Activated T-helper 17 cell treated with anti-CD3 and anti-CD28 coated beads, Interleukin-2, amount 50 U/mL, for 72 hours (primary cell): ENCODE results near the gene VNN1. TPM values are rescaled to one million over a fixed set of nuclear protein-coding genes. Genes with fewer than 3 reads are reported as not detected.

Source experiments
- ATAC-seq: fragments of 150-1000 bp; cut with Tn5 transposase; replicated peaks from 2 replicates; pipeline ENCODE4 v1.10.0; 2021; ENCODE audit warnings: mild to moderate bottlenecking, moderate library complexity
- H3K27ac Mint-ChIP-seq: one replicate; pipeline ENCODE4 v1.8.0; 2022; ENCODE audit warnings: mixed read lengths
- H3K27me3 Mint-ChIP-seq: one replicate; pipeline ENCODE4 v1.8.0; 2022; ENCODE audit warnings: mixed read lengths
- H3K36me3 Mint-ChIP-seq: one replicate; pipeline ENCODE4 v1.8.0; 2022; ENCODE audit warnings: low read depth, mild to moderate bottlenecking, mixed read lengths
- H3K4me1 Mint-ChIP-seq: one replicate; pipeline ENCODE4 v1.8.0; 2022; ENCODE audit warnings: mixed read lengths
- H3K4me3 Mint-ChIP-seq: one replicate; pipeline ENCODE4 v1.8.0; 2022; ENCODE audit warnings: mild to moderate bottlenecking, mixed read lengths
- H3K9me3 Mint-ChIP-seq: one replicate; pipeline ENCODE4 v1.8.0; 2022; ENCODE audit warnings: mixed read lengths
- total RNA-seq, 2 donors: library from RNA; stranded (reverse); gene quantifications; one replicate each; pipeline ENCODE4 v1.2.3, GENCODE V29; 2022

The VNN1 gene, protein sequence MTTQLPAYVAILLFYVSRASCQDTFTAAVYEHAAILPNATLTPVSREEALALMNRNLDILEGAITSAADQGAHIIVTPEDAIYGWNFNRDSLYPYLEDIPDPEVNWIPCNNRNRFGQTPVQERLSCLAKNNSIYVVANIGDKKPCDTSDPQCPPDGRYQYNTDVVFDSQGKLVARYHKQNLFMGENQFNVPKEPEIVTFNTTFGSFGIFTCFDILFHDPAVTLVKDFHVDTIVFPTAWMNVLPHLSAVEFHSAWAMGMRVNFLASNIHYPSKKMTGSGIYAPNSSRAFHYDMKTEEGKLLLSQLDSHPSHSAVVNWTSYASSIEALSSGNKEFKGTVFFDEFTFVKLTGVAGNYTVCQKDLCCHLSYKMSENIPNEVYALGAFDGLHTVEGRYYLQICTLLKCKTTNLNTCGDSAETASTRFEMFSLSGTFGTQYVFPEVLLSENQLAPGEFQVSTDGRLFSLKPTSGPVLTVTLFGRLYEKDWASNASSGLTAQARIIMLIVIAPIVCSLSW
- not detected for total RNA-seq

GRCh38 chr6:132713352-132714134, at the start of gene VNN1:
Gene VNN1 (minus strand): TSS chr6:132714055. CDS start chr6:132714035, 20 bp downstream.
- H3K27ac Mint-ChIP-seq, result no peak within 1 kb of the TSS
- H3K9me3 Mint-ChIP-seq, result no peaks in the 10 kb centered on the region
- no peak within 1 kb of the TSS for H3K4me3 Mint-ChIP-seq

DNA sequence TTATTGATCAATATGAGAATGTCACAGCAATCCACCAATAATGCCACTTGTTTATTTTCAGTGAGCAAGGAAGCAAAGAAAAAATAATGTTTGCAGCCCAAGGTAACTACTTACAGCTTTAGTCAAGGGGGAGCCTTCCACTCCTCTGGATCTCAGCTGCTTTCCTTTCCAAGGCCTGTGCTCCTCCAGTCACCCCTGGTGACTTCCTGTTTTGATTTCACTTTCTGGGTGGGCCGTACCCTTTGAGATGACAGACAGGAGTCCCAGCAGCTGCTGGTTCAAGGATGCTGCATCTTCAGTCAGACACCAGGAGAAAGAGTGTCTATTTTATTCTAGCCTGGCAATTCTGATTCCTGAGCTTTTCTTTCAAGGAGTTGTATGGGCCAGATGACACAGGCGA, 49.4 kb upstream of the VNN1 start:
- H3K4me3 Mint-ChIP-seq, result peak overlapping the region; percentile 62
- H3K9me3 Mint-ChIP-seq, result no peaks in the 10 kb centered on the region
- H3K27me3 Mint-ChIP-seq, result no peaks in the 10 kb centered on the region
- H3K27ac Mint-ChIP-seq, result no peak overlapping the region
- peaks cover 10% of the 10 kb centered on the region for H3K4me1 Mint-ChIP-seq
- peak; percentile 90 for ATAC-seq
- H3K36me3 Mint-ChIP-seq, result peaks cover under 1% of the 10 kb centered on the region

More at GRCh38 chr6:132713352-132714134, at the start of gene VNN1:
- ATAC-seq, result no peak
- H3K36me3 Mint-ChIP-seq, result no peaks in the 10 kb centered on the region
- no peaks in the 10 kb centered on the region for H3K4me1 Mint-ChIP-seq
- peaks cover 15% of the 10 kb centered on the region for H3K27me3 Mint-ChIP-seq

- Mint-ChIP-seq H3K4me1 (peaks cover 10% of the 10 kb centered on the region), H3K4me3 (no peak overlapping the region)
Measured at GRCh38 chr6:132760256-132760655, 46.4 kb upstream of the VNN1 start.

DNA sequence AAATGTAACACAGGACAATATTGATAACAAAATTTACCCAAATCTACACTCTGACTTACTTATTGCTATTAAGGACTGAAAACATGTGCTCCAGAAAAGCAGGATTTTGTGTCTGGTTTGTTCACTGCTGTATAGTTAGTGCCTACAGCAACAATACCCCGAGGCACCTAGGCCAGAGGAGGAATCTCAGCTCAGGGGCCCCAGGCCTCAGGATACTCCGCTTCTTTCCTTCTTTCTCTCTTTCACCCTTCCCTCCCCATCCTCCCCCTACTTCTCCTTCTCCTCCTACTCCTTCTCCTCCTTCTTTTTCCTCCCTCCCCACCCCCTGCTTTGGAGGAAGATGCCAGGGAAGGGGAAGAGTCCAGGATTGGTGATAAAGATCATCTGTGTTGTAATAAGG, 44.8 kb upstream of the VNN1 start:
- H3K36me3 Mint-ChIP-seq, result no peaks in the 10 kb centered on the region
- H3K4me3 Mint-ChIP-seq, result no peak overlapping the region
- H3K27ac Mint-ChIP-seq, result no peak overlapping the region
- no peaks in the 10 kb centered on the region for H3K27me3 Mint-ChIP-seq
- H3K4me1 Mint-ChIP-seq, result peaks cover 4% of the 10 kb centered on the region
- H3K9me3 Mint-ChIP-seq, result no peaks in the 10 kb centered on the region
- ATAC-seq, result no peak

More at GRCh38 chr6:132760256-132760655, 46.4 kb upstream of the VNN1 start:
- no peaks in the 10 kb centered on the region for H3K9me3 Mint-ChIP-seq
- H3K36me3 Mint-ChIP-seq, result no peaks in the 10 kb centered on the region
- H3K27me3 Mint-ChIP-seq, result no peaks in the 10 kb centered on the region
- ATAC-seq, result no peak
- no peak overlapping the region for H3K27ac Mint-ChIP-seq

DNA sequence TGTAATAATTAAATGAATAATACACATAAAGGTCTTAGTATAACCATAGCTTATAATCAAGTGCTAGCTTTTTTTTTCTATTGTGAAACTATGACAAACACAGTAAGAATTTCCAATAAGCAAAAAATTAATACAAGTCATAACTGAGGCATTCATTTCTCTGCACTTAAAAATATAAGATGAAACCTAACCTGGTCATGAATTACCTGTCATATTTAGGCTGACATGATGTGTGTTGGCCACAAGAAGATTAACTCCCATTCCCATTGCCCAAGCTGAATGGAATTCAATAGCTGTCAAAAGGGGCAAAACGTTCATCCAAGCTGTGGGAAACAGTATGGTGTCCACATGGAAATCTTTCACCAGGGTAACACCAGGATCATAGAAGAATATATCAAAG, 38.4 kb upstream of the VNN1 start:
- Mint-ChIP-seq H3K36me3 (no peaks in the 10 kb centered on the region), H3K9me3 (no peaks in the 10 kb centered on the region), H3K27ac (no peak overlapping the region), H3K27me3 (no peaks in the 10 kb centered on the region), H3K4me1 (peaks cover 10% of the 10 kb centered on the region), H3K4me3 (no peak overlapping the region)
- no peak for ATAC-seq

- Mint-ChIP-seq H3K27me3 (no peaks in the 10 kb centered on the region), H3K4me1 (peaks cover 10% of the 10 kb centered on the region), H3K27ac (peak overlapping the region; percentile 12), H3K4me3 (no peak overlapping the region), H3K36me3 (no peaks in the 10 kb centered on the region), H3K9me3 (no peaks in the 10 kb centered on the region)
- ATAC-seq, result no peak
Measured at GRCh38 chr6:132751828-132752227, 38.0 kb upstream of the VNN1 start.

- H3K27me3 Mint-ChIP-seq, result no peaks in the 10 kb centered on the region
- ATAC-seq, result peak; percentile 44
- peak overlapping the region; percentile 12 for H3K27ac Mint-ChIP-seq
Measured at GRCh38 chr6:132751306-132751705, 37.5 kb upstream of the VNN1 start.

DNA sequence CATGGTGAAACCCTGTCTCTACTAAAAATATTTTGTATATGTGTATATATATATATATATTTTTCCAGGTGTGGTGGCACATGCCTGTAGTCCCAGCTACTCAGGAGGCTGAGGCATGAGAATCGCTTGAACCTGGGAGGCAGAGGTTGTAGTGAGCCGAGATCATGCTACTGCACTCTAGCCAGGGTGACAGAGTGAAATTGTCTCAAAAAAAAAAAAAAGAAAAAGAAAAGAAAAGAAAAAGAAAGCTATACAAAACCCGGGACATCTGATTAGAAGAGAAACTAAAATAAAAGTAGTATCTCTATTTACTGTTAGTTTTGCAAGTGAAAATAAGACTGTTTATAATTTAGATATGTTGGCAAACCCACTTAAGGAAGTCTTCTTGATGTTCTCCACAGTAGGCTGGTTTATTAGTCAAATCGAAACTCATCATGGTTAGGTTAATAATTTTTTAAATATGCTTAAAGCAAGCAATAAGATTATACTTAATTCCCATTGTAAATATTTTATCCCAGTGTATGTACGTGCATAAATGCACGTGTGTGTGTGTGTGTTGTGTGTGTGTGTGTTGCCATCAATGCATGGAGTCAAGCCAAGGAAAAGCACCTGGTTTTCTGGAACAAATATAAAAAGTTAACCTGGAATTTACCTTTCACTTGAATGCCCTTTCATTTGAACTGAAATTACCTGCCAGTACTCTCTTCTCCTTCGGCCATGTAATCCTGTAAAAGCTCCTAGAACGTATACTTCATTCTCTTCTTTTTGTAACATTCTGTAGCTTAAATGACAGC, 36.8 kb upstream of the VNN1 start:
- H3K27ac Mint-ChIP-seq, result peak overlapping the region; percentile 12
- ATAC-seq, result no peak
- H3K27me3 Mint-ChIP-seq, result no peaks in the 10 kb centered on the region
- peaks cover 10% of the 10 kb centered on the region for H3K4me1 Mint-ChIP-seq
- H3K36me3 Mint-ChIP-seq, result no peaks in the 10 kb centered on the region
- H3K4me3 Mint-ChIP-seq, result peak overlapping the region; percentile 48
- H3K9me3 Mint-ChIP-seq, result no peaks in the 10 kb centered on the region

More at GRCh38 chr6:132751306-132751705, 37.5 kb upstream of the VNN1 start:
- no peaks in the 10 kb centered on the region for H3K9me3 Mint-ChIP-seq
- H3K36me3 Mint-ChIP-seq, result no peaks in the 10 kb centered on the region
- H3K4me1 Mint-ChIP-seq, result peaks cover 10% of the 10 kb centered on the region
- H3K4me3 Mint-ChIP-seq, result peak overlapping the region; percentile 48

GRCh38 chr6:132749111-132749510, 35.3 kb upstream of the VNN1 start:
- Mint-ChIP-seq H3K27me3 (no peaks in the 10 kb centered on the region), H3K4me1 (peaks cover 10% of the 10 kb centered on the region), H3K36me3 (no peaks in the 10 kb centered on the region), H3K4me3 (no peak overlapping the region), H3K27ac (no peak overlapping the region), H3K9me3 (peaks cover 5% of the 10 kb centered on the region)
- no peak for ATAC-seq

DNA sequence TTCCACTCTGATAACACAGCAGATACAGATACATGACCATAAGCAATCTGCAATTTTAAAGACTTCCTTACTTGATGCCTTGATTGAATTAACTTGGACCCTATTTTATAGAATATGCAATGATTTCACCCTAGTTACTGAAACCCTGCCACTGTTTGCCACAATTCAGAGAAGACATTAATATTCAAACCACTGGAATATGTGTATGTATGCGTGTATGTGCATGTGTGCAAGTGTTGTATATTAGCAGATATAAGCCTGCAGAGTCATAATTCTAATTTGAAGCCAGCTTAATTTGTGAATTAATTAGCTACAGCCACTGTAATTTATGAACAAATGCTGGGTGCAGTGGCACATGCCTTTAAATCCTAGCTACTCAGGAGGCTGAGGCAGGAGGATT, 34.6 kb upstream of the VNN1 start:
- no peak for ATAC-seq
- no peaks in the 10 kb centered on the region for H3K27me3 Mint-ChIP-seq
- no peaks in the 10 kb centered on the region for H3K36me3 Mint-ChIP-seq
- H3K27ac Mint-ChIP-seq, result no peak overlapping the region
- H3K4me1 Mint-ChIP-seq, result peaks cover 10% of the 10 kb centered on the region
- H3K9me3 Mint-ChIP-seq, result peaks cover 5% of the 10 kb centered on the region
- no peak overlapping the region for H3K4me3 Mint-ChIP-seq

DNA sequence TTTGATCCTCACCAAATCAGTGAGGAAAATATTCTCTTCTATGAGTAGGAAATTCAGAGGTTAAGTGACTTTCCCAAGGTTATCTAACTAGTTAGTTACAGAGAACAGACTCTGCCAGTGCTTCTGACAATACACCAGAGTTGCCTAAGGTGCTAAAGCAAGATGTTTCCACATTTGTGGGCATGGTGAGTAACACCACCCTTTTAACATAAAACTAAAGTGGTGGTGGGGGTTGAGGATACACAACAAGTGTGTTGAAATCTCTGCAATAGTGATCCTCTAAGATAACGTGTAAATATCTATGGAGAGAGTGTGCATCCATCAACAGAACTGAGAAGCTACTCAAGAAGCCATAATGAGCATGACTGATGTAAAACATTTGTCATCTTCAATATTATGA, 32.2 kb upstream of the VNN1 start:
- Mint-ChIP-seq H3K36me3 (no peaks in the 10 kb centered on the region), H3K27me3 (no peaks in the 10 kb centered on the region), H3K9me3 (peaks cover 5% of the 10 kb centered on the region), H3K27ac (no peak overlapping the region), H3K4me3 (no peak overlapping the region), H3K4me1 (peaks cover 5% of the 10 kb centered on the region)
- no peak for ATAC-seq

DNA sequence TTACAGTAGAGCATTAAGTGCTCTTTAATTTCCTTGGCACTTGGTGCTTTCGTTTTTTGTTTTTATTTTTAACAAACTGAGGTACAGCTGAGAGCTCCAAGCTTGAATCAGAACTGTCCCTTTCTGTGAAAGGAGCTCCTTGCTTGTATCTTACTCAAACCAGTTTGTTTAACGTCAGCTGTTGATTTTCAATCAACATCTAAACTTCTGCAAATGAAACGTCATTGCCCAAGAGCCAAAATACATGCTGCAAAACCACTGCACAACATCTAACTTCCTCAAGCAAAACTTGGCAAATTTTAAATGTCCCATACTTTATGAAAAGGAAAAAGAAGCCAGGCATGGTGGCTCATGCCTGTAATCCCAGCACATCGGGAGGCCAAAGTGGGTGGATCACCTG, 28.6 kb upstream of the VNN1 start:
- Mint-ChIP-seq H3K27me3 (no peaks in the 10 kb centered on the region), H3K36me3 (no peaks in the 10 kb centered on the region)
- ATAC-seq, result no peak

GRCh38 chr6:132741281-132741680, 27.4 kb upstream of the VNN1 start:
- Mint-ChIP-seq H3K27me3 (no peaks in the 10 kb centered on the region), H3K36me3 (no peaks in the 10 kb centered on the region), H3K9me3 (peaks cover 5% of the 10 kb centered on the region), H3K4me1 (peaks cover 9% of the 10 kb centered on the region), H3K4me3 (no peak overlapping the region), H3K27ac (no peak overlapping the region)
- ATAC-seq, result no peak

More for the DNA sequence above, 28.6 kb upstream of the VNN1 start:
- H3K9me3 Mint-ChIP-seq, result peaks cover 5% of the 10 kb centered on the region
- H3K27ac Mint-ChIP-seq, result no peak overlapping the region
- H3K4me3 Mint-ChIP-seq, result no peak overlapping the region
- no peaks in the 10 kb centered on the region for H3K4me1 Mint-ChIP-seq

GRCh38 chr6:132736239-132736638, 22.4 kb upstream of the VNN1 start:
- no peaks in the 10 kb centered on the region for H3K36me3 Mint-ChIP-seq
- no peak overlapping the region for H3K4me3 Mint-ChIP-seq
- no peak overlapping the region for H3K27ac Mint-ChIP-seq
- H3K4me1 Mint-ChIP-seq, result peaks cover 12% of the 10 kb centered on the region
- H3K9me3 Mint-ChIP-seq, result no peaks in the 10 kb centered on the region
- no peaks in the 10 kb centered on the region for H3K27me3 Mint-ChIP-seq
- ATAC-seq, result peak; percentile 66
